Measurements from ENCODE around the gene ANKS1B. TPM values are rescaled to one million over a fixed set of nuclear protein-coding genes. Genes with fewer than 3 reads are reported as not detected.

Gene ANKS1B
- total and polyA plus RNA-seq, 2 of the 4 experiments (the other 2 are of a cell fraction): 0.17 to 0.18 TPM

- Histone ChIP-seq H3K36me3 (ENCODE audit: control insufficient read depth, insufficient read depth, low read length) (no peaks in the 10 kb centered on the region), H3K14ac (replicated peaks; ENCODE audit: low read depth, low read length) (no peak overlapping the region), H2AFZ (replicated peaks; ENCODE audit: low read length, poor library complexity) (no peak overlapping the region), H3K9ac (ENCODE audit: low read depth, low read length) (no peak overlapping the region), H3K4me1 (ENCODE audit: control insufficient read depth, insufficient read depth, low read length) (no peaks in the 10 kb centered on the region), H3K18ac (ENCODE audit: low read depth, low read length) (no peak overlapping the region), H3K27me3 (ENCODE audit: control insufficient read depth, insufficient read depth, low read length) (no peaks in the 10 kb centered on the region), H2AK5ac (ENCODE audit: low read depth, low read length) (no peak overlapping the region), H4K91ac (ENCODE audit: insufficient read depth, low read depth, low read length) (0 out of 2 replicates have a peak overlapping the region, but pooled peaks have one; percentile 21), H3K23ac (ENCODE audit: low read depth, low read length) (no peak overlapping the region; the same call in 1 of the 2 replicates), H3K4me2 (ENCODE audit: low read depth, low read length) (peak overlapping the region; percentile 81; the same call in 1 of the 2 replicates), H4K5ac (ENCODE audit: low read depth, low read length) (no peak overlapping the region), H2BK20ac (ENCODE audit: low read depth, low read length) (peak overlapping the region; percentile 9; the same call in 1 of the 2 replicates), H2BK15ac (ENCODE audit: low read depth, low read length) (0 out of 3 replicates have a peak overlapping the region, but pooled peaks have one; percentile 13), H3K4me3 (ENCODE audit: insufficient read depth, low read depth, low read length) (no peak overlapping the region), H4K20me1 (ENCODE audit: insufficient read depth, low read length) (no peaks in the 10 kb centered on the region), H3K4ac (ENCODE audit: low read depth, low read length) (no peak overlapping the region), H4K8ac (ENCODE audit: low read depth in 2 of 2, low read length in 2 of 2) (0 out of 4 replicates have a peak overlapping the region, but pooled peaks of 1 of the 2 experiments have one; percentile 28), H3K79me1 (ENCODE audit: low read depth in 1 of 2, low read length in 2 of 2) (no peaks in the 10 kb centered on the region), H3K27ac (ENCODE audit: insufficient read depth, low read length) (no peak overlapping the region; the same call in 1 of the 2 replicates), H2AK9ac (replicated peaks; ENCODE audit: low read depth, low read length, poor library complexity) (no peak overlapping the region), H3K9me3 (ENCODE audit: control insufficient read depth, insufficient read depth, low read length) (no peaks in the 10 kb centered on the region), H2BK5ac (ENCODE audit: low read depth, low read length, poor library complexity, severe bottlenecking) (no peak overlapping the region), H3K9me1 (ENCODE audit: insufficient read depth, low read length) (no peaks in the 10 kb centered on the region; the same call in 1 of the 2 replicates), H2BK120ac (ENCODE audit: low read depth, low read length) (no peak overlapping the region), H3K56ac (ENCODE audit: extremely low read depth, insufficient read depth, low read length) (no peak overlapping the region)
- dilution Hi-C loops (cut with HindIII; ENCODE audit: low sequenced_read_pairs, unreplicated experiment) (no loop called here), intact Hi-C loops (cut with micrococcal nuclease) (no loop called here), in situ Hi-C loops (cut with MboI; ENCODE audit: low sequenced_read_pairs) (no loop called here)
- peak; percentile 7; the same call in 1 of the 2 replicates for ATAC-seq (ENCODE audit: low read depth)
- POLR2A ChIA-PET (ENCODE audit: unreplicated experiment): no interaction called here
- CTCF ChIA-PET: no interaction called here
- no peak for DNase-seq
- TF ChIP-seq SMC3 (IDR thresholded peaks at IDR 0.05; ENCODE audit: low read depth, low read length) (no peak), RCOR1 (IDR thresholded peaks at IDR 0.05; ENCODE audit: insufficient replicate concordance, low read length) (no peak)
- no CpG with 5 or more reads among the region's 1 CpG for WGBS, 2 experiments (ENCODE audit: extremely low coverage in 2 of 2, insufficient read length in 1 of 2)
- no TSS peak for BruUV-seq (replicated peaks)
Observed at GRCh38 chr12:99911967-99912366, 72.8 kb downstream of the ANKS1B start.

Measured in IMR-90 (cell line).